ENCODE data around the gene PTCHD1.

The PTCHD1 gene

DNA sequence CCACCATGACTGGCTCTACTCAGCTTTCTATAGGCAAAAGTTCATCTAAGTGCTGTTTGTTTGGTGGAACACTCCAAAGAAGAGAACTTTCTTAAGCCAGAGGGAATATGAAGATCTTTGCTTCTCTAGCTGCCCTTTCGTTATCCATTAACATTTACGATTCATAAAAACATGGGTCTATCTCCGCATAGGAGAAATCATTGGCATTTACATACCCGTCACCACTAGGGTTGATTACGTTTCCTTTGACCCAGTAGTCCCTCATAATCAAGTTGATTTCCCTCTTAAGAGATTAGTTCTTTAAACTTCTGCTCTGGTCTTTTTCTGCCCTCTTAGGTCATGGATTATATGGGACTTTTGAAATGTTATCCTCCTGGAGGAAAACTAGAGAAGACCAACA, 57.5 kb downstream of the PTCHD1 start:
- TF ChIP-seq, protein P1, sequence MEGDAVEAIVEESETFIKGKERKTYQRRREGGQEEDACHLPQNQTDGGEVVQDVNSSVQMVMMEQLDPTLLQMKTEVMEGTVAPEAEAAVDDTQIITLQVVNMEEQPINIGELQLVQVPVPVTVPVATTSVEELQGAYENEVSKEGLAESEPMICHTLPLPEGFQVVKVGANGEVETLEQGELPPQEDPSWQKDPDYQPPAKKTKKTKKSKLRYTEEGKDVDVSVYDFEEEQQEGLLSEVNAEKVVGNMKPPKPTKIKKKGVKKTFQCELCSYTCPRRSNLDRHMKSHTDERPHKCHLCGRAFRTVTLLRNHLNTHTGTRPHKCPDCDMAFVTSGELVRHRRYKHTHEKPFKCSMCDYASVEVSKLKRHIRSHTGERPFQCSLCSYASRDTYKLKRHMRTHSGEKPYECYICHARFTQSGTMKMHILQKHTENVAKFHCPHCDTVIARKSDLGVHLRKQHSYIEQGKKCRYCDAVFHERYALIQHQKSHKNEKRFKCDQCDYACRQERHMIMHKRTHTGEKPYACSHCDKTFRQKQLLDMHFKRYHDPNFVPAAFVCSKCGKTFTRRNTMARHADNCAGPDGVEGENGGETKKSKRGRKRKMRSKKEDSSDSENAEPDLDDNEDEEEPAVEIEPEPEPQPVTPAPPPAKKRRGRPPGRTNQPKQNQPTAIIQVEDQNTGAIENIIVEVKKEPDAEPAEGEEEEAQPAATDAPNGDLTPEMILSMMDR (conservative IDR thresholded peaks at IDR 0.05; ENCODE audit: low read depth, low read length), result no peak
- H3K4me3 ChIP-seq (ENCODE audit: low read length), result no peak overlapping the region
- DNase-seq (ENCODE audit: low read depth), result no peak

DNA sequence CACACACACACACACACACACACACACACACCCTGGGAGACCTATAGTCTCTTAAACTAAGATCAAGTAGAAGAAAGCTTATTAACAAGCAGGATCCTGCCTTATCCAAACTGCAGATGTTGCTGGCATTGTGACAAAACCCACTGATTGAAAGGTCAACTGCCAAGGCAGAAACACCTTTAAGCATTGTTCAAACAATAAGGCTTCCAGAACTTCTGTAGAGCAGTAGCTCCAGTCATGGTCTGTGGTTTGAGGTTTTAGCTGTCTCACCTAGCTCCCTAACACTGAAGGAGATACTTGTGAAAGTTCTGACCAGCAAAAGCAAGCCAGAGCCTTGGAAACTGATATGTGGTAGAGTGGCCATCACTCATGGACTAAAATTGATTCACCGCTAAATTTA, 59.8 kb downstream of the PTCHD1 start:
- TF ChIP-seq, protein P1 (conservative IDR thresholded peaks at IDR 0.05; ENCODE audit: low read depth, low read length), result no peak
- DNase-seq (ENCODE audit: low read depth), result no peak
- no peak overlapping the region for H3K4me3 ChIP-seq (ENCODE audit: low read length)

DNA sequence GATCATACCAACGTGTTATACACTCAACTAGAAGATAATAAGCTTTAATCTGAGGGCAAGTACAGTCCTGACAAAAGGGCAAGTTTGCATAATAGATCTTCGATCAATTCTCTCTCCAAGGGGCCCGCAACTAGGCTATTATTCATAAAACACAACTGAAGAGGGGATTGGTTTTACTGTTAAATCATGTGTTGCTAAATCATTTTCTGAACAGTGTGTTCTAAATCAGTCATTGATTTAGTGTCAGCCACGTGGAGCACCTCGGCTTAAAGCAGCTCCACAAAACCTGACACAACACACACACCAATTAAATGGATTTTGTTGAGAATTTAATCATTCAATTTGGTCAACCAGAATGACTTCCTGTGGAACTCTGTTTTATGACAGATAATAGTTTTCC, 61.6 kb downstream of the PTCHD1 start:
- TF ChIP-seq, protein P1 (conservative IDR thresholded peaks at IDR 0.05; ENCODE audit: low read depth, low read length), result no peak
- DNase-seq (ENCODE audit: low read depth), result no peak
- H3K4me3 ChIP-seq (ENCODE audit: low read length), result no peak overlapping the region

DNA sequence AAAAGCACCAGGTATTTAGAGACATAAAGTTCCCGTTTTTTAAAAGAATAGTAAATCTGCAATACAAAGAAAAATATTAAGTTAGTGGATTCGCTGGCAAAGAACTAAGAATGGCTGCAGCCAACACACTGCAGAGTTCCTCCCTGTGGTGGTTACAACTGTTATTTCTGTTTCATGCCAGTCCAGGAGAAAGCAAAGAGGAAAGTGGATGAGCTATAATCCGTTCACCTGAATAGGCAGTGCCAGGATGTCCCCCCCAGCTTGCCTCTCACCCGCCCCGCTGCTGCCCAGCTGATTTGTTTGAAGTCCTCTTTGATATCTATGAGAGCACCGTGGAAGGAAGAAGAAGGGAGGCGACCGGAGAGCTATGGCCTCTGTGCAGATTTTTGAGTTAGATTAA, 63.9 kb downstream of the PTCHD1 start:
- DNase-seq (ENCODE audit: low read depth), result no peak
- TF ChIP-seq, protein P1 (conservative IDR thresholded peaks at IDR 0.05; ENCODE audit: low read depth, low read length), result no peak
- no peak overlapping the region for H3K4me3 ChIP-seq (ENCODE audit: low read length)

DNA sequence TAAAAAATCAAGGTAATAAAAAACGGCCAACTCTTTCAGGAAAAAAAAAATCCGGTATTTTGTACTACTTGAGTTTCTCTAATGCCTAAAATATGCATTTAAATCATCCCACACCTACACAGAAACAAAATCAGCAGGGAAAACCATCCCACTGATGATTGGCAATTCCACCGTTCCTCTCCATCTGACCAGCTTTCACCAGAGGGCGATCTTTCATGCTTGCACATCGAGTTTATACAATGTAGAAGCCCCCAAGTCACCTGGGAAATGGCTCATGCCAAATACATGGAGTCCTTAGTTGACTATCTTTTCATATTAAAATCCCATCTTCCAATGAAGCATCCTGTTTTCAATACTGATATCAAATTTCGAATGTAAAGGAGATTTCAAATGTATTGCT, 69.2 kb downstream of the PTCHD1 start:
- TF ChIP-seq, protein P1 (conservative IDR thresholded peaks at IDR 0.05; ENCODE audit: low read depth, low read length), result peak; percentile 42
- H3K4me3 ChIP-seq (ENCODE audit: low read length), result no peak overlapping the region

GRCh38 chrX:23422912-23423311, 88.3 kb downstream of the PTCHD1 start:
- no peak for DNase-seq (ENCODE audit: low read depth)
- TF ChIP-seq, protein P1 (conservative IDR thresholded peaks at IDR 0.05; ENCODE audit: low read depth, low read length), result no peak
- no peak overlapping the region for H3K4me3 ChIP-seq (ENCODE audit: low read length)

More for the DNA sequence above, 69.2 kb downstream of the PTCHD1 start:
- DNase-seq (ENCODE audit: low read depth), result no peak

- peak; percentile 6 for DNase-seq (ENCODE audit: low read depth)
- no peak overlapping the region for H3K4me3 ChIP-seq (ENCODE audit: low read length)
- TF ChIP-seq, protein P1 (conservative IDR thresholded peaks at IDR 0.05; ENCODE audit: low read depth, low read length), result no peak
These were observed 99.8 kb downstream of the PTCHD1 start for GRCh38 chrX:23434356-23434884.

Data from retinal pigment epithelial cell (primary cell).